NCI-H187 (cell line): ENCODE measurements around the gene PGAP2.
A peak's percentile ranks its signal among the peaks of the same experiment; 100 is the strongest.
"Not testable (repeated sequence)": the region's sequence is repeated elsewhere in the genome, so short reads cannot be mapped to it uniquely, and the experiment has no call there.

ENCODE experiments used
- DNase-seq, 2 experiments: peaks; one replicate each; lab custom pipeline; 2025; lab: John Stamatoyannopoulos, UW

PGAP2 gene

DNA sequence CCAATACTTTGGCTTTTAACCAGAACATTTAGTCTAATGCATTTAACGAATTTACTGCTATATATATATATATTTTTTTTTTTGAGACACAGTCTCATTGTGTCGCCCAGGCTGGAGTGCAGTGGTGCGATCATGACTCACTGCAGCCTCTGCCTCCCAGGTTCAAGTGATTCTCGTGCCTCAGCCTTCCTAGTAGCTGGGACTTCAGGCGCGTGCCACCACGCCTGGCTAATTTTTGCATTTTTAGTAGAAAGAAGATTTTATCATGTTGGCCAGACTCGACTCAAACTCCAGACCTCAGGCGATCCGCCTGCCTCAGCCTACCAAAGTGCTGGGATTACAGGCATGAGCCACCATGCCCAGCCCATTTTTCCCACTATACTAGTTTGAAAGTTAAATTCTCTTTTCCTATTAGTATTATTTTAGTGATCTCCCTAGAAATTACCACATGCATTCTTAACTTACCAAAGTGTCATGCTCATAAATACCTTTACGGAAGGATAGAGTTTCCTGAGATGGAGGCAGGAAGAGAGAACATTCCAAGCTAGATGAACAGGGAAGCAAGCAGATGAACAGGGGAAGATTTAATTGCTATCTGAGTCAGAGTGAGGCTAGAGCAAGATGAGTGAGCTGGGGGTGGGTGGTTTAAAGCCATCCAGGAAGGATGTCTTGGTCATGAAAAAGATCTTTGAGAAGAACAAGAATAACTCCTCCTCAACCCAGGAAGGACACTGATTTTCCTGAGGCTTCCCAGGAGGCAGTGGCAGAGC, 4.4 kb upstream of the PGAP2 start:
- no peak for DNase-seq

- DNase-seq: peak in 1 of 2 experiments; percentile 22
Measured at GRCh38 chr11:3808861-3809623, 682 bp downstream of the PGAP2 start.

DNA sequence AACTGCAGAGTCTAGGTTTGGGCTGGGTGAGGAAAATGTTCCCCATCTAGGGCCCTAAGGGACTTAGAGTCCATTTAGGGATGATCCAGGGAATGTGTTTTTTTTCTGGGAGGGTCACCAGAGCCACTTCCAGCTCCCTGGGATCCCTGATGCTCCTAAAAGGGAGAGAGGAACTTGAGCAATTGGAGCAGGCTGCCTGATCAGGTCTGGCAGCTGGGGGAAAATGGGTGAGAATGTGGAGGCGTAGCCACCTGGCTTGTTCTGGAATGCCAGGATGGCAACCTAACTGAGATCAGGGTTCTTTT, 1.2 kb downstream of the PGAP2 start:
- no peak for DNase-seq

DNA sequence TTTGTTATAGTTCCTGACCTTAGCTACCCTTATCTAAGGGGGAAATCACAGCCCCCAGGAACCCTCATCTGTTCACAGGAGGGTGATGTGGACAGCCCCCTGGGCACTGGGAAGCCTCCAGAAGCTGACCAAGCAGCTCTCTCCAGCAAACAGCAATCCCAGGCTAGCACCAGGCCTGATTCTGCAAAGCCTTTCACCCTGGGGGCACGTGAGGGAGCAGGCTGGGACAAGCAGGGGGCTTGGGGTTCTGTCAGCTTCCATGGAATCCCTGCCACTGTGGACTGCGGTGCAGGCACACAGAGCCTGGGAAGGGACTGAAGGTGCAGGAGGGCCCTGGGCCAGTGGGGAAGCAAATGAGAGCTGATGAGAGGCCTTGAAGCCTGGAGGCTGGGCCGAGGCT, 2.1 kb downstream of the PGAP2 start:
- no peak for DNase-seq

GRCh38 chr11:3810951-3811350, 2.6 kb downstream of the PGAP2 start:
- no peak for DNase-seq

DNA sequence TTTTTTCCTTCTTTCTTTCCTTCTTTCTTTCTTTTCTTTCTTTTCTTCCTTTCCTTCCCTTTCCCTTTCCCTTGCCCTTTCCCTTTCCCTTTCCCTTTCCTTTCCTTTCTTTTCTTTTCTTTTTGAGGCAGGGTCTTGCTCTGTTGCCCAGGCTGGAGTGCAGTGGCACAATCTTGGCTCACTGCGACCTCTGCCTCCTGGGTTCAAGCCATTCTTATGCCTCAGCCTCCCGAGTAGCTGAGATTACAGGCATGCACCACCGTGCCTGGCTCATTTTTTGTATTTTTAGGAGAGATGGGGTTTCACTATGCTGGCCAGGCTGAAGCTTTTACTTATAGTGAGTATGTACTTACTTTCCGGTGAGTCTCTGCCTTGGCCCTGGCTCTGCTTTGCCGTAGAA, 6.5 kb downstream of the PGAP2 start:
- DNase-seq: not testable (repeated sequence)

GRCh38 chr11:3815845-3816244, 7.5 kb downstream of the PGAP2 start:
- no peak for DNase-seq

DNA sequence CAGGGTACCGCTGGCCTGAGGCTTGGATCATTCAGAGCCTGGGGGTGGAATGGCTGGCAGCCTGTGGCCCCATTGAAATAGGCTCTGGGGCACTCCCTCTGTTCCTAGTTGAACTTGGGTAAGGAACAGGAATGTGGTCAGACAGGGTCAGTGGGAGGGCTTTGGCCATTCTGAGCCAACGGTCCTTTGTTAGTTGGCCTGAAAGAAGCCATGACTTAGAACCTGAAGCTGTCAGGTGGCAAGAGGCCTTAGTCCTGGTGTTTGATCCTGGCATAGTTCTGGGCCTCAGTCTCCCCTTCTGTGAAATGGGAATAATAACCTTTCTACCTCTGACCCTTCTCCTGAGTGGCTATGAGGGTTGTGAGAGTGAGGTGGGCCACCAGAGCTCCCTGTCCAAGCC, 8.3 kb downstream of the PGAP2 start:
- no peak for DNase-seq

GRCh38 chr11:3817181-3817800, 8.9 kb downstream of the PGAP2 start:
- no peak for DNase-seq

DNA sequence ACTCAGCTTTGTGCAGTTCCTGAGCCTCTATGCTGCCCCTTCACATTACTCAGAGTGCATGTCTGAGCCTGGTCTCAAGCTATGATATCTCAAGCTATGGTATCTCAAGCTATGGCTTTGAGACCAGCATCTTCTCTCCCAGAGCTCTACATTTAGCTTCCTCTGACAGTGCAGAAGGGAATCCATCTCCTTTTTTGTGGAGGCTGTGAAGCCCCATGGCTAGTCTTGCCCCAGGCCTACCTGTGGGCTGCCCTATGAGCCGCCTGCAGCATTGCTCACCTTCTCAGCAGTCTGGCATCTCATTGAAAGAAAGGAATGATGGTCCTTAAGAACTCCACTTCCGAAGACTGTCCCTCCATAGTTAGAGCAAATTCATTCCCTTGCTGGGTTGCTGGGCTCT, 12.6 kb downstream of the PGAP2 start:
- no peak for DNase-seq

- no peak for DNase-seq
Measured at GRCh38 chr11:3822312-3822711, 14.0 kb downstream of the PGAP2 start.

DNA sequence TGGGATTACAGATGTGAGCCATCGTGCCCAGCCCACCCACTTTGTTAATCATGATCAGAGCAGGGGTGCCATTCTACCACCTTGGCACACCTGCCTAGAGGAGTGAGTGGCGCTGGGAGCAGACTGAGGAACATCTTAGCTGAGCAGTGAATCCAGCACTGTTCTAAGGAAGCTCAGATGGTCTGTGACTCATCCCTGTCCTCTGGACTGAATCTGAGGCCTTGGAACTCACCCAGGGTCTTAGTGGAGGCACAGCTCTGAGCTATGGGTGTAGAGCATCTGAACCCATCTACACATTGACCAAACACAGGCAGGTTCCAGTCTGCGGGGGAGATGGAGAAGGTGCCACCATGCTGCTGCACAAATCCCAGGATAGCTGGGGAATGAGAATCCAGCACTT, 14.9 kb downstream of the PGAP2 start:
- DNase-seq: no peak

DNA sequence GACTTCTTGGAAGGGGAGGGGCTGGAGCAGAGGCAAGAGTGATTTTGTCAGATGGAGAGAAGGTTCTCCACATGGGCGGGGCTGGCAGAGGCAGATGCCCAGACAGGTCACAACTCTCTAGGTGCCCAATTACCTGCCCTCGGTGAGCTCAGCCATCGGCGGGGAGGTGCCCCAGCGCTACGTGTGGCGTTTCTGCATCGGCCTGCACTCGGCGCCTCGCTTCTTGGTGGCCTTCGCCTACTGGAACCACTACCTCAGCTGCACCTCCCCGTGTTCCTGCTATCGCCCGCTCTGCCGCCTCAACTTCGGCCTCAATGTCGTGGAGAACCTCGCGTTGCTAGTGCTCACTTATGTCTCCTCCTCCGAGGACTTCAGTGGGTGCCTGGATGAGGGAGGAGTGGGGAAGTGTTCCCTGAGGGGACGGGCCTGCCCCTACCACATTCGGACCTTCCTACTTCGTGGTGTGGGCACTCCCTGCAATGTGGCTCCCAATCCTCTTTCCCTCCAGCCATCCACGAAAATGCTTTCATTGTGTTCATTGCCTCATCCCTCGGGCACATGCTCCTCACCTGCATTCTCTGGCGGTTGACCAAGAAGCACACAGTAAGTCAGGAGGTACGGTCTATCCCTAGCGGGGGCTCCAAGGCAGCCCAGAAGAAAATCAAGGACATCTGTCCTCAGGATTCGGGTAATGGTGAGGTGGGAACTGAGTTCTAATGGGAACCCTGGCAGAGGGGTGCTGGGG, 15.6 kb downstream of the PGAP2 start:
- DNase-seq: no peak

GRCh38 chr11:3824714-3825472, 16.5 kb downstream of the PGAP2 start:
- DNase-seq: no peak

GRCh38 chr11:3825473-3826154, 17.3 kb downstream of the PGAP2 start:
- DNase-seq: no peak

GRCh38 chr11:3826721-3827120, 18.4 kb downstream of the PGAP2 start:
- no peak for DNase-seq

DNA sequence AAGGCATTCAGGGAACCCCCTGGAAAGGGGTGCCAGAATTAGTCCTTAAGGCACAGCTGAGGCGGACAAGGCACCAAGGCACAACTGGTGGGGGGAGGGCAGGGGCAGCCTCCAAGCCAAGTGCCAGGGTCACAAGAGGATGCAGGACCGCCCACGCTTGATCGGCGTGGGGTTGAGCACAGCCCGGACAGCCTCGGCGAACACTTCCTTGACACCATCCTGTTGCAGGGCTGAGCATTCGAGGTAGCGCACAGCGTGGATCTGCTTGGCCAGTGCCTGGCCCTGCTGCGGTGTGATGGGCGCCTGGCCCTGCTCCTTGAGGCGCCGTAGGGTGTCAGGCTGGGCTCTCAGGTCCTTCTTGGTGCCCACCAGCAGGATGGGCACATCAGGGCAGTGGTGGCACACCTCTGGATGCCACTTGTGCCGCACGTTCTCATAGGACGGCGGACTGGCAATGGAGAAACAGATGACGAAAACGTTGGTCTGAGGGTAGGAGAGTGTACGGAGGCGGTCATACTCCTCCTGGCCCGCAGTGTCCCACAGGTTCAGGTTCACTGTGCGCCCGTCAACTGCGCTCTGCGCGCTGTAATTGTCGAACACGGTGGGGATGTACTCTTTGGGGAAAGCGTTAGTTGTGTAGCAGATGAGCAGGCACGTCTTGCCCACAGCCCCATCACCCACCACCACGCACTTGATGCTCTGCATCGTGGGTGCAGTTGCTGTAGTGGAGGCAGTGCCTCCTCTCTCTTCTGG, 19.2 kb downstream of the PGAP2 start:
- DNase-seq: no peak

DNA sequence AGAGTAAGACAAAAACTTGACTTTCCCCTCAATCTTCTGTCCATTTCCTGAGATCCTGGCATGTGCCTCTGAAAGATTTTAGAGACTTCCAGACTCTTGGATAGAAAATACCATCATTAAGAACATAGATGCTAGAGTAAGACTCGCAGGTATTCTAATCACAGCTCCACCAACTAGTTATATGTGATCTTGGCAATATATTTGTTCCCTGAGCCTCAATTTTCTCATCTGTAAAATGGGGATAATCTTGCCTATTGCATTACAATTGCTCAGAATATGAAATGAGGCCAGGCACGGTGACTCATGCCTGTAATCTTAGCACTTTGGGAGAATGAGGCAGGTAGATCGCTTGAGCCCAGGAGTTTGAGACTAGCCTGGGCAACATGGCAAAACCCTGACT, 21.7 kb downstream of the PGAP2 start:
- no peak for DNase-seq

- no peak for DNase-seq
Measured at GRCh38 chr11:3830730-3831129, 22.4 kb downstream of the PGAP2 start.
